OCI-LY7 (cell line): Measurements from ENCODE around the gene DSTYK. TPM values are rescaled to one million over a fixed set of nuclear protein-coding genes. Genes with fewer than 3 reads are reported as not detected.
A peak's percentile ranks its signal among the peaks of the same experiment; 100 is the strongest.

Experiments used
- BruUV-seq: library from RNA; stranded (reverse); fragments of 400-500 nt; replicated peaks from 2 replicates; lab custom pipeline; 2021; lab: Mats Ljungman, UMichigan
- CTCF ChIA-PET: fragments of 300-600 bp; sonication (Branson Sonifier 250); formaldehyde crosslinking; loops from one replicate; lab custom pipeline; 2022; ENCODE audit warnings: antibody characterized with exemption; ENCODE audit not compliant: unreplicated experiment; lab: Charles Lee
- POLR2A ChIA-PET: fragments of 300-600 bp; sonication (Branson Sonifier 250); formaldehyde crosslinking; loops from one replicate; lab custom pipeline; 2022; ENCODE audit warnings: antibody characterized with exemption; lab: Charles Lee
- DNase-seq: peaks from one replicate; pipeline ENCODE4 v3.0.0-alpha.2; 2015; ENCODE audit warnings: low spot score
- H2AFZ ChIP-seq: fragments of 200-600 bp; sonication (generic), shearing (Covaris generic); 2 replicates; pipeline ENCODE4 v1.6.1; 2014; ENCODE audit warnings: mild to moderate bottlenecking, antibody characterized with exemption, low read length, moderate library complexity
- H3K27ac ChIP-seq: fragments of 200-600 bp; sonication (generic); 2 replicates; pipeline ENCODE4 v1.5.1; 2014; ENCODE audit warnings: mixed run types, low read depth, mild to moderate bottlenecking, moderate library complexity, low read length, inconsistent platforms; ENCODE audit not compliant: poor library complexity, severe bottlenecking
- H3K36me3 ChIP-seq: fragments of 200-600 bp; sonication (generic); 2 replicates; pipeline ENCODE4 v1.6.1; 2014; ENCODE audit warnings: mild to moderate bottlenecking, antibody characterized with exemption, low read length, moderate library complexity, mixed read lengths; ENCODE audit not compliant: insufficient read depth
- H3K4me1 ChIP-seq: fragments of 200-600 bp; sonication (generic); 2 replicates; pipeline ENCODE4 v1.5.1; 2014; ENCODE audit warnings: mild to moderate bottlenecking, low read length; ENCODE audit not compliant: insufficient read depth, poor library complexity, severe bottlenecking
- H3K4me2 ChIP-seq: fragments of 200-600 bp; sonication (generic); 2 replicates; pipeline ENCODE4 v1.6.1; 2014; ENCODE audit warnings: mild to moderate bottlenecking, low read length
- H3K4me3 ChIP-seq: fragments of 200-600 bp; sonication (generic); 2 replicates; pipeline ENCODE4 v1.5.1; 2014; ENCODE audit warnings: mild to moderate bottlenecking, low read depth, low read length; ENCODE audit not compliant: poor library complexity, severe bottlenecking
- H3K79me2 ChIP-seq: fragments of 200-600 bp; sonication (generic); 2 replicates; pipeline ENCODE4 v1.6.1; 2016; ENCODE audit warnings: low read depth, mild to moderate bottlenecking, low read length, moderate library complexity, mixed read lengths; ENCODE audit not compliant: insufficient read depth
- H3K9me2 ChIP-seq: fragments of 200-600 bp; sonication (generic); 2 replicates; pipeline ENCODE4 v1.6.1; 2016; ENCODE audit warnings: mild to moderate bottlenecking, low read length, mixed read lengths; ENCODE audit not compliant: insufficient read depth
- H3K9me3 ChIP-seq: fragments of 200-600 bp; sonication (generic); 2 replicates; pipeline ENCODE4 v1.6.1; 2014; ENCODE audit warnings: mild to moderate bottlenecking, mixed run types, low read length, mixed read lengths
- H4K20me1 ChIP-seq: fragments of 200-600 bp; sonication (generic); 2 replicates; pipeline ENCODE4 v1.6.1; 2014; ENCODE audit warnings: mild to moderate bottlenecking, antibody characterized with exemption, low read length, moderate library complexity, mixed read lengths; ENCODE audit not compliant: insufficient read depth
- EZH2phosphoT487 ChIP-seq: fragments of 200-600 bp; sonication (generic); IDR thresholded peaks from 2 replicates; pipeline ENCODE4 v1.6.1; 2018; ENCODE audit warnings: low read depth, borderline replicate concordance, mild to moderate bottlenecking, mixed run types, antibody characterized with exemption, low read length, moderate library complexity, mixed read lengths
- intact Hi-C: fragments of 100-400 bp; cut with micrococcal nuclease; formaldehyde crosslinking; loops from one replicate; pipeline ENCODE4 v1.10.0; 2022; ENCODE audit not compliant: unreplicated experiment
- total RNA-seq, 2 experiments: library from RNA; depleted of rRNA in 1 of 2; stranded (reverse); fragments of >200 nt in 1 of 2; shearing (Covaris generic) in 1 of 2; gene quantifications; 2 replicates each; pipeline ENCODE4 v1.2.3, GENCODE V29; 2014 to 2022
- TF ChIP-seq, protein P1 (sequence below): fragments of 200-600 bp; sonication (generic); conservative IDR thresholded peaks from 2 replicates; pipeline ENCODE4 v1.5.1; 2014; ENCODE audit warnings: mild to moderate bottlenecking, antibody characterized with exemption, low read length, moderate library complexity, mixed read lengths

The DSTYK gene
- total RNA-seq, 2 experiments from 2014 or later, result 4.7 to 6.6 TPM

DNA sequence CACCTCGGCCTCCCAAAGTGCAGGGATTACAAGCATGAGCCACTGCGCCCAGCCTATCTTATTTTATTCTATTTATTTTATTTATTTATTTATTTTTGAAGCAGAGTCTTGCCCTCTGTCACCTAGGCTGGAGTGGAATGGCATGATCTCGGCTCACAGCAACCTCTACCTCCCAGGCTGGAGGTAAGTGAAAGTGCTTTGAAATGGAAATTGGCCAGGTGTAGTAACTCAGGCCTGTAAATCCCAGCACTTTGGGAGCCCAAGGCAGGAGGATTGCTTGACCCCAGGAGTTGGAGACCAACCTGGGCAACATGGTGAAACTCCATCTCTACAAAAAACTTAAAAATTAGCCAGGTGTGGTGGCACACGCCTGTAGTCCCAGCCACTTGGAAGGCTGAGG is 5.1 kb upstream of the DSTYK start:
- no peaks in the 10 kb centered on the region for H3K36me3 ChIP-seq
- no peaks in the 10 kb centered on the region for H3K9me3 ChIP-seq
- no TSS peak for BruUV-seq
- H3K4me2 ChIP-seq, result no peak overlapping the region
- H2AFZ ChIP-seq, result no peak overlapping the region
- H3K4me1 ChIP-seq, result peaks cover 21% of the 10 kb centered on the region
- TF ChIP-seq EZH2phosphoT487, result no peak
- TF ChIP-seq, protein P1, sequence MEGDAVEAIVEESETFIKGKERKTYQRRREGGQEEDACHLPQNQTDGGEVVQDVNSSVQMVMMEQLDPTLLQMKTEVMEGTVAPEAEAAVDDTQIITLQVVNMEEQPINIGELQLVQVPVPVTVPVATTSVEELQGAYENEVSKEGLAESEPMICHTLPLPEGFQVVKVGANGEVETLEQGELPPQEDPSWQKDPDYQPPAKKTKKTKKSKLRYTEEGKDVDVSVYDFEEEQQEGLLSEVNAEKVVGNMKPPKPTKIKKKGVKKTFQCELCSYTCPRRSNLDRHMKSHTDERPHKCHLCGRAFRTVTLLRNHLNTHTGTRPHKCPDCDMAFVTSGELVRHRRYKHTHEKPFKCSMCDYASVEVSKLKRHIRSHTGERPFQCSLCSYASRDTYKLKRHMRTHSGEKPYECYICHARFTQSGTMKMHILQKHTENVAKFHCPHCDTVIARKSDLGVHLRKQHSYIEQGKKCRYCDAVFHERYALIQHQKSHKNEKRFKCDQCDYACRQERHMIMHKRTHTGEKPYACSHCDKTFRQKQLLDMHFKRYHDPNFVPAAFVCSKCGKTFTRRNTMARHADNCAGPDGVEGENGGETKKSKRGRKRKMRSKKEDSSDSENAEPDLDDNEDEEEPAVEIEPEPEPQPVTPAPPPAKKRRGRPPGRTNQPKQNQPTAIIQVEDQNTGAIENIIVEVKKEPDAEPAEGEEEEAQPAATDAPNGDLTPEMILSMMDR, result no peak
- no peaks in the 10 kb centered on the region for H3K79me2 ChIP-seq
- ChIA-PET CTCF (no interaction called here), POLR2A (interaction anchor here (0.6 kb wide), 1 partner anchor 1498 kb away, joined by 4 read pairs; no protein-coding TSS in a partner anchor)
- no peaks in the 10 kb centered on the region for H4K20me1 ChIP-seq
- H3K27ac ChIP-seq, result no peak overlapping the region
- DNase-seq, result no peak
- no peak overlapping the region for H3K4me3 ChIP-seq
- intact Hi-C loops, result no loop called here
- H3K9me2 ChIP-seq, result no peaks in the 10 kb centered on the region

DNA sequence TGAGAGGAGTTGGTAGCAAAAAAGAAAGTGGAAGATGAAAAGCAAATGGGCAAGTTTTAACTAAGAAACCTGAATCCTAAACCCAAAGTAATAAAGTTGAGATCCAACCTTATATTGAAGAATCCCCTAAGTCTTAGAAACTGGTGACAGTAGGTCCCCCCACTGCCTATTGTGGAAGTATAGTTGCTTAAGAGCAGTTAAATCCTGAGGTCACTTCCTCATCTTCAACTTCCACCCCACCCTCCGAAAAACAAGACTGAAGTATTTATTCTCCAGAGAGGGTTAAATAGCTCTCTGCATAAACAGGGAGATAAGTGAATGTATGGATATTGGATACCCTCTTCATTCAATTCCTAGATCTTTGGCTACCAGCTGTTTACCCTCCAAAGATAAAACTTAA is 3.3 kb upstream of the DSTYK start:
- H3K9me2 ChIP-seq, result no peaks in the 10 kb centered on the region
- POLR2A ChIA-PET, result interaction anchor here (0.6 to 1.1 kb wide), 6 partner anchors 9 to 327 kb away, joined by 3 to 8 read pairs (median 3); partner anchors contain the start of gene TMCC2

More for the DNA sequence above, 3.3 kb upstream of the DSTYK start:
- no peak overlapping the region for H3K27ac ChIP-seq
- DNase-seq, result peak; percentile 34
- intact Hi-C loops, result no loop called here
- H2AFZ ChIP-seq, result peak overlapping the region; percentile 79
- no TSS peak for BruUV-seq
- peak overlapping the region; percentile 21; the same call in 1 of the 2 replicates for H3K4me2 ChIP-seq
- H3K9me3 ChIP-seq, result no peaks in the 10 kb centered on the region
- peaks cover 21% of the 10 kb centered on the region for H3K4me1 ChIP-seq
- peaks cover 10% of the 10 kb centered on the region; the same call in 1 of the 2 replicates for H3K79me2 ChIP-seq
- CTCF ChIA-PET, result no interaction called here
- H4K20me1 ChIP-seq, result no peaks in the 10 kb centered on the region
- H3K4me3 ChIP-seq, result no peak overlapping the region
- TF ChIP-seq, protein P1, result no peak
- no peak for TF ChIP-seq EZH2phosphoT487
- H3K36me3 ChIP-seq, result no peaks in the 10 kb centered on the region
